Panc1 (cell line): ENCODE measurements around the gene GABRA4.

Source experiments
- CTCF ChIP-seq: fragments of 450-650 bp; IDR thresholded peaks from 2 replicates; pipeline ENCODE4 v1.5.1; 2017; ENCODE audit warnings: mild to moderate bottlenecking
- POLR2AphosphoS5 ChIP-seq: IDR thresholded peaks from 2 replicates; pipeline ENCODE4 v1.6.1; 2012; ENCODE audit warnings: mild to moderate bottlenecking, low read depth, low read length, moderate library complexity
- REST ChIP-seq, 2 experiments: IDR thresholded peaks; 2 replicates each; pipeline ENCODE4 v1.6.1; 2011 to 2012; ENCODE audit warnings: low read depth in 2 of 2, control low read depth in 1 of 2, low read length in 1 of 2, mild to moderate bottlenecking in 1 of 2, moderate library complexity in 1 of 2; ENCODE audit not compliant: insufficient read depth in 1 of 2
- SIN3A ChIP-seq: IDR thresholded peaks from 2 replicates; pipeline ENCODE4 v1.6.1; 2012; ENCODE audit warnings: low read depth, mild to moderate bottlenecking, low read length, moderate library complexity, borderline replicate concordance; ENCODE audit not compliant: insufficient read depth

- TF ChIP-seq CTCF (no peak), REST (IDR thresholded peaks at IDR 0.05; ENCODE audit: insufficient read depth in 1 of 2, low read depth in 2 of 2, low read length in 1 of 2) (no peak), POLR2AphosphoS5 (no peak), SIN3A (no peak)
Measured at GRCh38 chr4:47010912-47011446, 17.6 kb upstream of the GABRA4 start.
